GM19467 (cell line): ENCODE measurements around the gene TRAF1.

Source experiments
- ATAC-seq: cut with Tn5 transposase; IDR thresholded peaks from one replicate; pipeline ENCODE4 v1.9.1; 2021; ENCODE audit warnings: mild to moderate bottlenecking, moderate library complexity; ENCODE audit not compliant: unreplicated experiment

Gene TRAF1

DNA sequence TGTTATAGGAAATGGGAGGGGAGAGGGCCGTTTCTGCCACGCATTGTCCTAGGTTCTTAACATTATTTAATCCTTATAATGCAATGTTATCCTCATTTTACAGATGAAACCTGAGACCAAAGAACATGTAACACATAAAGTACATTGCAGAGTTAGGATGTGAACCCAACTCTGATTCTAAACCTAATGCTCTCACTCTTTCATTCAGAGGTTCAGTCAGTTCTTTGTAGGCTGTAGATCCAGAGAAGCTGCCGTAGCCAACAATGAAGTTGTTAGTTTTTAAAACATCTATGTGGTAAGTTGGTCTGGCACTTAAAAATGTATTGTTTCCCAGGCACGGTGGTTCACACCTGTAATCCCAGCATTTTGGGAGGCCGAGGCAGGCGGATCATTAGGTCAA is 73.4 kb downstream of the TRAF1 start:
- ATAC-seq, result no peak
